HepG2 (cell line): Measurements from ENCODE around the gene SMOC1. TPM values are rescaled to one million over a fixed set of nuclear protein-coding genes. Genes with fewer than 3 reads are reported as not detected.

ENCODE experiments used
- CC2D1A ChIP-seq: sonication (generic); formaldehyde crosslinking; IDR thresholded peaks from 2 replicates; pipeline ENCODE4 v1.8.1; 2023; ENCODE audit warnings: mild to moderate bottlenecking, missing genetic modification reagents
- ETV6 ChIP-seq: sonication (generic); formaldehyde crosslinking; conservative IDR thresholded peaks from 2 replicates; pipeline ENCODE4 v1.4.0; 2020; ENCODE audit warnings: missing genetic modification reagents
- FOXA3 ChIP-seq: IDR thresholded peaks from 2 replicates; pipeline ENCODE4 v1.6.1; 2016; ENCODE audit warnings: missing genetic modification reagents, missing compliant biosample characterization
- HOXA3 ChIP-seq: sonication (generic); formaldehyde crosslinking; IDR thresholded peaks from 2 replicates; pipeline ENCODE4 v1.5.0; 2020; ENCODE audit warnings: missing genetic modification reagents
- JARID2 ChIP-seq: sonication (generic); formaldehyde crosslinking; IDR thresholded peaks from 2 replicates; pipeline ENCODE4 v1.8.1; 2023; ENCODE audit warnings: missing genetic modification reagents, inconsistent platforms; ENCODE audit not compliant: insufficient replicate concordance
- KDM3A ChIP-seq: IDR thresholded peaks from 2 replicates; pipeline ENCODE4 v1.6.1; 2018; ENCODE audit warnings: low read depth, missing compliant biosample characterization
- MLLT10 ChIP-seq: sonication (generic); formaldehyde crosslinking; IDR thresholded peaks from 2 replicates; pipeline ENCODE4 v1.4.0; 2020; ENCODE audit warnings: missing genetic modification reagents
- MTF1 ChIP-seq: sonication (generic); formaldehyde crosslinking; IDR thresholded peaks from 2 replicates; pipeline ENCODE4 v1.5.0; 2020; ENCODE audit warnings: missing genetic modification reagents
- RBFOX2 ChIP-seq: fragments of 200-400 bp; formaldehyde crosslinking; IDR thresholded peaks from 2 replicates; pipeline ENCODE4 v1.6.1; 2017; ENCODE audit warnings: low read depth, mild to moderate bottlenecking, low read length
- ZFP36 ChIP-seq: fragments of 150-350 bp; IDR thresholded peaks from 2 replicates; pipeline ENCODE4 v1.6.1; 2018; ENCODE audit warnings: borderline replicate concordance, low read length, low read depth; ENCODE audit not compliant: partially characterized antibody
- ZKSCAN1 ChIP-seq: fragments of 150-350 bp; IDR thresholded peaks from 2 replicates; pipeline ENCODE4 v1.6.1; 2014; ENCODE audit warnings: low read length
- ZMYM4 ChIP-seq: sonication (generic); formaldehyde crosslinking; IDR thresholded peaks from 2 replicates; pipeline ENCODE4 v1.8.1; 2023; ENCODE audit warnings: mild to moderate bottlenecking, missing genetic modification reagents
- ZNF20 ChIP-seq: sonication (generic); formaldehyde crosslinking; IDR thresholded peaks from 2 replicates; pipeline ENCODE4 v1.4.0; 2020; ENCODE audit warnings: mild to moderate bottlenecking, moderate library complexity, missing genetic modification reagents
- ZNF430 ChIP-seq: sonication (generic); formaldehyde crosslinking; IDR thresholded peaks from 2 replicates; pipeline ENCODE4 v1.9.0; 2021; ENCODE audit warnings: mild to moderate bottlenecking, missing genetic modification reagents
- ZNF446 ChIP-seq: sonication (generic); formaldehyde crosslinking; IDR thresholded peaks from 2 replicates; pipeline ENCODE4 v1.5.0; 2020; ENCODE audit warnings: mild to moderate bottlenecking, missing genetic modification reagents
- ZNF546 ChIP-seq: sonication (generic); formaldehyde crosslinking; conservative IDR thresholded peaks from 2 replicates; pipeline ENCODE4 v1.8.1; 2023; ENCODE audit warnings: mild to moderate bottlenecking, missing genetic modification reagents
- ZNF563 ChIP-seq: sonication (generic); formaldehyde crosslinking; IDR thresholded peaks from 2 replicates; pipeline ENCODE4 v1.8.0; 2022; ENCODE audit warnings: mild to moderate bottlenecking, moderate library complexity, missing genetic modification reagents
- ZNF616 ChIP-seq: sonication (generic); formaldehyde crosslinking; IDR thresholded peaks from 2 replicates; pipeline ENCODE4 v1.5.0; 2020; ENCODE audit warnings: low read depth, mild to moderate bottlenecking, missing genetic modification reagents
- ZNF709 ChIP-seq: sonication (generic); formaldehyde crosslinking; IDR thresholded peaks from 2 replicates; pipeline ENCODE4 v1.5.0; 2020; ENCODE audit warnings: mild to moderate bottlenecking, missing genetic modification reagents
- ZNF761 ChIP-seq: sonication (generic); formaldehyde crosslinking; conservative IDR thresholded peaks from 2 replicates; pipeline ENCODE4 v1.4.0; 2020; ENCODE audit warnings: mild to moderate bottlenecking, missing genetic modification reagents
- ZNF883 ChIP-seq: sonication (generic); formaldehyde crosslinking; IDR thresholded peaks from 2 replicates; pipeline ENCODE4 v1.5.1; 2020; ENCODE audit warnings: mild to moderate bottlenecking, missing genetic modification reagents; ENCODE audit errors: not compliant biosample characterization
- ZZZ3 ChIP-seq: sonication (generic); formaldehyde crosslinking; IDR thresholded peaks from 2 replicates; pipeline ENCODE4 v1.4.0; 2020; ENCODE audit warnings: missing genetic modification reagents, mild to moderate bottlenecking, borderline replicate concordance
- polyA plus RNA-seq, 8 experiments: library from polyadenylated mRNA; depleted of rRNA in 3 of 8; stranded (reverse) in 7 of 8; unstranded in 1 of 8; fragments of >200 nt; fragmentation: Illumina TruSeq in 4 of 8; extraction: Trizol in 4 of 8; gene quantifications; 2 replicates each; pipeline versions ENCODE4 v1.2.1 to v1.2.3, GENCODE V29; 2011 to 2016; ENCODE audit warnings: low read depth in 4 of 8, missing spikeins in 1 of 8, mixed read lengths in 1 of 8; ENCODE audit not compliant: insufficient read depth in 1 of 8
- total RNA-seq, 5 experiments: library from RNA; depleted of rRNA; stranded (reverse); fragments of >200 nt; fragmentation: Illumina TruSeq; extraction: Trizol; gene quantifications; 2 replicates each; pipeline ENCODE4 v1.2.3, GENCODE V29; 2016; ENCODE audit warnings: low read depth in 1 of 5
- TF ChIP-seq, protein P1 (sequence below): sonication (generic); formaldehyde crosslinking; IDR thresholded peaks from 2 replicates; pipeline ENCODE4 v1.5.1; 2020; ENCODE audit warnings: mild to moderate bottlenecking, missing genetic modification reagents
- TF ChIP-seq, protein P2 (sequence below): sonication (generic); formaldehyde crosslinking; IDR thresholded peaks from 2 replicates; pipeline ENCODE4 v1.4.0; 2020; ENCODE audit warnings: missing genetic modification reagents, borderline replicate concordance
- TF ChIP-seq, protein P3 (sequence below): sonication (generic); formaldehyde crosslinking; IDR thresholded peaks from 2 replicates; pipeline ENCODE4 v1.4.0; 2020; ENCODE audit warnings: missing genetic modification reagents

SMOC1 gene
- total and polyA plus RNA-seq, 2 of the 13 experiments (the other 11 are each of a cell fraction or from before 2014, with no cell fraction given): 17.8 to 35.6 TPM

DNA sequence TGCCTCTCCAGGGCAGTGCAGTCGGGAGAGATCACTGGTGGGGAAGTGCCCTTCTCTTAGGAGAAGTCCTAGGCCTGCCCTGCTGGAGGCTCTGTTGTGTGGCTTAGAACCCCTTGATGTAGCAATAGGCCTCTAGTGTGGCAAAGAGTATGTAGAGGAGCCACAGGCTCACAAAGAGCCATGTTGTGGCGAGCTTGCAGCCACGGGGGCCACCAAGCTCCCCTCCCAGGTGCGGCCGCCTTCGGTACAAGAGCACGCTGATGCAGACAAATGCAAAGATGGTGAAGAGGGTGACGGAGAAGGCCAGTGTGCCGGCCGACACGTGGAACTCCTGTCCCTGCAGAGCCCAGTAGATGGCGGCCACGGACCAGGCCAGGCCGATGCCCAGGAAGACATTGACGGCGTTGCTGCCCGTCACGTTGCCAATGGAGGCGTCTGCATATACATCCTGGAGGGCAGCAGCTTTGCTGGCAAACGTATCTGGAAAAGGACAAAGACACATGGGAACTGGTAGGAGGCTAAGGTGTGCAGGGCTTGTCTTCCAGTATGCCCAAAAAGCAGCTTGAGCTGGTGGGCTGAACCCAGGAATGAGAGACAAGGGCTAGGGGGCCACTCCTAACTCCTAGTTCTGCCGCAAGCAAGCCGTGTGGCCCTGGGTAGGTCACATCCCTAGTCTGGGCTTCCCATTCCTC is 166.8 kb downstream of the SMOC1 start (continued):
- no peak for TF ChIP-seq MTF1 (CRISPR knock-in tag)
- peak; percentile 80; the same call in 1 of the 2 replicates for TF ChIP-seq ZZZ3 (CRISPR knock-in tag)
- no peak; the same call in 1 of the 2 replicates for TF ChIP-seq ETV6 (CRISPR knock-in tag)
- peak; percentile 78 for TF ChIP-seq ZNF883 (CRISPR knock-in tag)
- peak; percentile 62 for TF ChIP-seq FOXA3 (CRISPR knock-in tag)
- TF ChIP-seq ZNF20: no peak
- TF ChIP-seq ZKSCAN1: no peak
- TF ChIP-seq, protein P1, sequence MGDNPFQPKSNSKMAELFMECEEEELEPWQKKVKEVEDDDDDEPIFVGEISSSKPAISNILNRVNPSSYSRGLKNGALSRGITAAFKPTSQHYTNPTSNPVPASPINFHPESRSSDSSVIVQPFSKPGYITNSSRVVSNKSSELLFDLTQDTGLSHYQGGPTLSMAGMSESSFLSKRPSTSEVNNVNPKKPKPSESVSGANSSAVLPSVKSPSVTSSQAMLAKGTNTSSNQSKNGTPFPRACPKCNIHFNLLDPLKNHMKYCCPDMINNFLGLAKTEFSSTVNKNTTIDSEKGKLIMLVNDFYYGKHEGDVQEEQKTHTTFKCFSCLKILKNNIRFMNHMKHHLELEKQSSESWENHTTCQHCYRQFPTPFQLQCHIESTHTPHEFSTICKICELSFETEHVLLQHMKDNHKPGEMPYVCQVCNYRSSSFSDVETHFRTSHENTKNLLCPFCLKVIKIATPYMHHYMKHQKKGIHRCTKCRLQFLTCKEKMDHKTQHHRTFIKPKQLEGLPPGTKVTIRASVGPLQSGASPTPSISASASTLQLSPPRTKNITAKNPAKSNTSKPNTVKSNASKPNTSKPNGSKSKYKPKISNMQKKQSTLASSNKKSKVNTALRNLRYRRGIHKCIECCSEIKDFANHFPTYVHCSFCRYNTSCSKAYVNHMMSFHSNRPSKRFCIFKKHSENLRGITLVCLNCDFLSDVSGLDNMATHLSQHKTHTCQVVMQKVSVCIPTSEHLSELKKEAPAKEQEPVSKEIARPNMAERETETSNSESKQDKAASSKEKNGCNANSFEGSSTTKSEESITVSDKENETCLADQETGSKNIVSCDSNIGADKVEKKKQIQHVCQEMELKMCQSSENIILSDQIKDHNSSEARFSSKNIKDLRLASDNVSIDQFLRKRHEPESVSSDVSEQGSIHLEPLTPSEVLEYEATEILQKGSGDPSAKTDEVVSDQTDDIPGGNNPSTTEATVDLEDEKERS: peak; percentile 24; the same call in 1 of the 2 replicates
- TF ChIP-seq ZNF430 (CRISPR knock-in tag): no peak
- TF ChIP-seq ZNF616: 0 out of 2 replicates have a peak, but pooled peaks have one; percentile 30
- TF ChIP-seq RBFOX2: peak; percentile 44; the same call in 1 of the 2 replicates
- TF ChIP-seq JARID2 (CRISPR knock-in tag): no peak
- no peak for TF ChIP-seq ZNF563 (CRISPR knock-in tag)
- 0 out of 2 replicates have a peak, but pooled peaks have one; percentile 39 for TF ChIP-seq ZNF446 (CRISPR knock-in tag)
- no peak for TF ChIP-seq ZNF546 (CRISPR knock-in tag)
- TF ChIP-seq, protein P2, sequence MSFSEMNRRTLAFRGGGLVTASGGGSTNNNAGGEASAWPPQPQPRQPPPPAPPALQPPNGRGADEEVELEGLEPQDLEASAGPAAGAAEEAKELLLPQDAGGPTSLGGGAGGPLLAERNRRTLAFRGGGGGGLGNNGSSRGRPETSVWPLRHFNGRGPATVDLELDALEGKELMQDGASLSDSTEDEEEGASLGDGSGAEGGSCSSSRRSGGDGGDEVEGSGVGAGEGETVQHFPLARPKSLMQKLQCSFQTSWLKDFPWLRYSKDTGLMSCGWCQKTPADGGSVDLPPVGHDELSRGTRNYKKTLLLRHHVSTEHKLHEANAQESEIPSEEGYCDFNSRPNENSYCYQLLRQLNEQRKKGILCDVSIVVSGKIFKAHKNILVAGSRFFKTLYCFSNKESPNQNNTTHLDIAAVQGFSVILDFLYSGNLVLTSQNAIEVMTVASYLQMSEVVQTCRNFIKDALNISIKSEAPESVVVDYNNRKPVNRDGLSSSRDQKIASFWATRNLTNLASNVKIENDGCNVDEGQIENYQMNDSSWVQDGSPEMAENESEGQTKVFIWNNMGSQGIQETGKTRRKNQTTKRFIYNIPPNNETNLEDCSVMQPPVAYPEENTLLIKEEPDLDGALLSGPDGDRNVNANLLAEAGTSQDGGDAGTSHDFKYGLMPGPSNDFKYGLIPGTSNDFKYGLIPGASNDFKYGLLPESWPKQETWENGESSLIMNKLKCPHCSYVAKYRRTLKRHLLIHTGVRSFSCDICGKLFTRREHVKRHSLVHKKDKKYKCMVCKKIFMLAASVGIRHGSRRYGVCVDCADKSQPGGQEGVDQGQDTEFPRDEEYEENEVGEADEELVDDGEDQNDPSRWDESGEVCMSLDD (CRISPR knock-in tag): no peak; the same call in 1 of the 2 replicates
- no peak for TF ChIP-seq CC2D1A (CRISPR knock-in tag)
- peak; percentile 85 for TF ChIP-seq HOXA3 (CRISPR knock-in tag)
- no peak for TF ChIP-seq MLLT10 (CRISPR knock-in tag)
- TF ChIP-seq ZNF761: peak; percentile 90
- TF ChIP-seq, protein P3, sequence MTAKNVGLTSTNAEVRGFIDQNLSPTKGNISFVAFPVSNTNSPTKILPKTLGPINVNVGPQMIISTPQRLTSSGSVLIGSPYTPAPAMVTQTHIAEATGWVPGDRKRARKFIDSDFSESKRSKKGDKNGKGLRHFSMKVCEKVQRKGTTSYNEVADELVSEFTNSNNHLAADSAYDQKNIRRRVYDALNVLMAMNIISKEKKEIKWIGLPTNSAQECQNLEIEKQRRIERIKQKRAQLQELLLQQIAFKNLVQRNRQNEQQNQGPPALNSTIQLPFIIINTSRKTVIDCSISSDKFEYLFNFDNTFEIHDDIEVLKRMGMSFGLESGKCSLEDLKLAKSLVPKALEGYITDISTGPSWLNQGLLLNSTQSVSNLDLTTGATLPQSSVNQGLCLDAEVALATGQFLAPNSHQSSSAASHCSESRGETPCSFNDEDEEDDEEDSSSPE: peak; percentile 67; the same call in 1 of the 2 replicates
- TF ChIP-seq ZFP36: no peak
- peak; percentile 97 for TF ChIP-seq KDM3A
- TF ChIP-seq ZMYM4: peak; percentile 80
- TF ChIP-seq ZNF709 (CRISPR knock-in tag): peak; percentile 77
